T-cell (primary cell): ENCODE data around the gene FAM162A. TPM values are rescaled to one million over a fixed set of nuclear protein-coding genes. Genes with fewer than 3 reads are reported as not detected.

Experiments
- ATAC-seq, 4 experiments: fragments of 200-7000 bp in 3 of 4; fragments of 150-1000 bp in 1 of 4; cut with Tn5 transposase; replicated peaks in 1 of 4; 1 replicate in 3 of 4; 2 replicates in 1 of 4; pipeline ENCODE4 v1.10.0; 2021; ENCODE audit warnings: moderate library complexity in 3 of 4, mild to moderate bottlenecking in 2 of 4, moderate number of reproducible peaks in 1 of 4
- CTCF ChIA-PET, 2 donors: fragments of 300-600 bp; sonication (Branson Sonifier 250); formaldehyde crosslinking; loops; one replicate each; lab custom pipeline; 2022; ENCODE audit warnings: antibody characterized with exemption in 2 of 2; lab: Charles Lee
- POLR2A ChIA-PET, 2 donors: fragments of 300-600 bp; sonication (Branson Sonifier 250); formaldehyde crosslinking; loops; one replicate each; lab custom pipeline; 2022; ENCODE audit warnings: antibody characterized with exemption in 2 of 2; lab: Charles Lee
- DNase-seq, 35 experiments: peaks; one replicate each; pipeline versions ENCODE4 v3.0.0 to v3.0.0-alpha.2; 2013 to 2023
- H3K27ac ChIP-seq: one replicate; pipeline ENCODE4 v1.5.1; 2013; ENCODE audit warnings: low read length
- H3K27me3 ChIP-seq, 2 experiments: replicated peaks in 1 of 2; 1 replicate in 1 of 2; 2 replicates in 1 of 2; pipeline versions ENCODE4 v1.6.1 to v1.7.0; 2013; ENCODE audit warnings: low read length in 1 of 2, mixed read lengths in 1 of 2; ENCODE audit not compliant: control insufficient read depth in 2 of 2, insufficient read depth in 2 of 2; ENCODE audit errors: extremely low read depth in 1 of 2
- H3K36me3 ChIP-seq, 2 donors: 1 replicate in 1 of 2; 2 replicates in 1 of 2; pipeline versions ENCODE4 v1.6.1 to v1.7.0; 2013; ENCODE audit warnings: low read length in 1 of 2; ENCODE audit not compliant: control insufficient read depth in 2 of 2, insufficient read depth in 1 of 2; ENCODE audit errors: extremely low read depth in 1 of 2
- H3K4me1 ChIP-seq, 2 experiments: 1 replicate in 1 of 2; 2 replicates in 1 of 2; pipeline versions ENCODE4 v1.6.1 to v1.7.0; 2013; ENCODE audit warnings: low read length in 2 of 2, mixed read lengths in 1 of 2; ENCODE audit not compliant: insufficient read depth in 2 of 2, control insufficient read depth in 1 of 2; ENCODE audit errors: extremely low read depth in 1 of 2
- H3K4me3 ChIP-seq, 2 donors: 1 replicate in 1 of 2; 2 replicates in 1 of 2; pipeline versions ENCODE4 v1.5.1 to v1.7.0; 2013; ENCODE audit warnings: mild to moderate bottlenecking in 2 of 2, low read length in 1 of 2, moderate library complexity in 1 of 2; ENCODE audit not compliant: control insufficient read depth in 1 of 2; ENCODE audit errors: extremely low read depth in 1 of 2
- H3K9me3 ChIP-seq: 2 replicates; pipeline ENCODE4 v1.7.0; 2013
- H3K27ac Mint-ChIP-seq, 2 donors: one replicate each; pipeline ENCODE4 v1.8.0; 2020 to 2021; ENCODE audit warnings: mild to moderate bottlenecking in 2 of 2, mixed read lengths in 2 of 2
- H3K27me3 Mint-ChIP-seq, 2 donors: one replicate each; pipeline ENCODE4 v1.8.0; 2021 to 2022; ENCODE audit warnings: mixed read lengths in 2 of 2
- H3K36me3 Mint-ChIP-seq: one replicate; pipeline ENCODE4 v1.8.0; 2021; ENCODE audit warnings: mixed read lengths
- H3K4me1 Mint-ChIP-seq, 3 donors: one replicate each; pipeline ENCODE4 v1.8.0; 2020 to 2022; ENCODE audit warnings: mixed read lengths in 3 of 3, mild to moderate bottlenecking in 1 of 3
- H3K4me3 Mint-ChIP-seq, 3 donors: one replicate each; pipeline ENCODE4 v1.8.0; 2020 to 2022; ENCODE audit warnings: mild to moderate bottlenecking in 3 of 3, mixed read lengths in 3 of 3, moderate library complexity in 3 of 3
- H3K9me3 Mint-ChIP-seq, 3 donors: one replicate each; pipeline ENCODE4 v1.8.0; 2020 to 2022; ENCODE audit warnings: mixed read lengths in 3 of 3
- WGBS: methylation state at CpG from one replicate; pipeline ENCODE4 v1.1.5; 2013; ENCODE audit warnings: missing lambda C conversion rate; ENCODE audit not compliant: insufficient coverage; 5-methylcytosine and 5-hydroxymethylcytosine counted together
- total RNA-seq, 35 experiments: library from RNA in 6 of 35; stranded (reverse) in 6 of 35; fragments of 120-200 nt in 1 of 35; gene quantifications; one replicate each; pipeline versions ENCODE4 v1.2.1 to v1.2.4 and lab custom pipeline; 2013 to 2026

FAM162A gene
- total RNA-seq, 5 donors from 2014 or later (not counting 1 experiment from before 2014, with no cell fraction given): 26.6 to 29.6 (median 28.1) TPM

DNA sequence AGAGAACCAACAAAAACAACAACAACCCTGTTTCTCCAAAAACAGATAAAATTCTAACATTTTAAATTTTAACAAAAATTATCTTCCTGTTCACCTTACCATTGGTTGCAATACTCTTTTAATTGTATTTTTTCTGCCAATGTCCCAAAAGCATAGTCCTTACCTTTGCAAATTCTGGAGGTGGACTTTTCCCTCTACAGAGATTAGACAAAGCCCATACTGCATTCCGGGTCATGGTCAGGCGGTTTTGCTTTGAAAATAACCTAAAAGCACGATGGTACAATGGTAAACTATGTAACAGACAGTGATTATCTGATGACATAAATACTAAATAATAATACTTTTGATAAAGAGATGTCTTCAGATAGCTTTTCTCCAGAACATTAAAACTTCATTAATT, 67.4 kb downstream of the FAM162A start:
- peaks cover 0 to 52% of the 10 kb centered on the region in 2 donors for H3K36me3 ChIP-seq
- H3K27ac ChIP-seq: no peak overlapping the region
- H3K27me3 Mint-ChIP-seq: no peaks in the 10 kb centered on the region
- ATAC-seq: no peak
- DNase-seq: no peak
- H3K4me1 Mint-ChIP-seq: peaks cover 6 to 9% (median 6%) of the 10 kb centered on the region in 3 donors
- H3K4me1 ChIP-seq: no peaks in the 10 kb centered on the region
- H3K27ac Mint-ChIP-seq: peak overlapping the region in 1 of 2 donors; percentile 48
- peaks cover 71% of the 10 kb centered on the region for H3K36me3 Mint-ChIP-seq
- no peaks in the 10 kb centered on the region for H3K27me3 ChIP-seq
- POLR2A ChIA-PET: no interaction called here
- H3K9me3 ChIP-seq: no peaks in the 10 kb centered on the region
- no peak overlapping the region for H3K4me3 ChIP-seq
- peaks cover 0 to 4% (median 3%) of the 10 kb centered on the region in 3 donors for H3K9me3 Mint-ChIP-seq
- no peak overlapping the region for H3K4me3 Mint-ChIP-seq
- no CpG with 5 or more reads among the region's 3 CpGs for WGBS
- CTCF ChIA-PET: no interaction called here

DNA sequence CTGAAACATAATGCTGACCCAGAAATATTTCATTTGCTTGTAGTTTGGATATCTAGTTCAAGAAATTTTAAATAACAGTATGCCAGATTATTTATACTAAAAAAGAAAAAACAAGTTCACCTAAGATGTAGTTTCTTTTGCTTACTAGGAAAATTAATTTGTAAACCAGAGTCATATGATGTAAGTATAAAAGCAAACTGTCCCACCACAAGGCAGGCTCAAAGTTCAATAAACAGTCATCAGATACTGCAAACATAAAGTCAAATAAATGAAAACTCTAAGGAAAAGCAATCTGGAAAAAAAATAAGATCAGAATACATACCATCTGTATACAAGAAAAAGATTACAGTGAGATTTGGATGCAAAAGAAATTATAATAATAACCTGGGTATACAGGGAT, 72.1 kb downstream of the FAM162A start:
- no peak for DNase-seq
- Histone ChIP-seq H3K27me3 (no peaks in the 10 kb centered on the region), H3K4me1 (no peaks in the 10 kb centered on the region), H3K9me3 (no peaks in the 10 kb centered on the region), H3K4me3 (no peak overlapping the region), H3K27ac (no peak overlapping the region), H3K36me3 (peaks cover 0 to 67% of the 10 kb centered on the region in 2 donors)
- peaks cover 54% of the 10 kb centered on the region for H3K36me3 Mint-ChIP-seq
- H3K27me3 Mint-ChIP-seq: no peaks in the 10 kb centered on the region
- no peaks in the 10 kb centered on the region for H3K9me3 Mint-ChIP-seq
- no peak overlapping the region for H3K4me3 Mint-ChIP-seq
- H3K27ac Mint-ChIP-seq: peak overlapping the region in 1 of 2 donors; percentile 10
- CTCF ChIA-PET: no interaction called here
- no peak for ATAC-seq
- POLR2A ChIA-PET: no interaction called here
- H3K4me1 Mint-ChIP-seq: peaks cover 0 to 9% (median 0%) of the 10 kb centered on the region in 3 donors

DNA sequence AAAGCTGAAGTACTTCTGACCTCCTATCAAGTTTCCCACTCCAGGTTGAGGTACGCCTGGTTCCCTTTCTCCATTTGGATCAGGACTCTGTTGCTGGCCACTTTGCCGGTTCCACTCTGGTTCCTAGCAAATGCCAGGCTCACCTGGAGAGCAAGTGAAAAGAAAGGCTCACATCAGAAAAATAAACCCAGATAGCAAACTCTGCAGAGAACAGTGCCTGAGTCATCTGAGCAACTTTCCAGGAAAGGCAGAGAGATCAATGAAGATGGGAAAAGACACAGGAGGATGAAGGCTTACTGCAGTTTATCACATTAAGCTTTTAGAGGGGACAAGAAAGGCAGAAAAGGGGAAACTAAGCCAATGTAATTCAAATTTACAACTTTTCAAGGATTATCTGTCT, 73.7 kb downstream of the FAM162A start:
- ATAC-seq: no peak
- Histone ChIP-seq H3K4me3 (no peak overlapping the region), H3K27me3 (no peaks in the 10 kb centered on the region), H3K27ac (no peak overlapping the region), H3K4me1 (no peaks in the 10 kb centered on the region), H3K36me3 (peaks cover 0 to 61% of the 10 kb centered on the region in 2 donors), H3K9me3 (no peaks in the 10 kb centered on the region)
- CTCF ChIA-PET: interaction anchor here (0.6 to 0.7 kb wide), 2 partner anchors 51 to 1127 kb away, joined by 3 read pairs; partner anchors contain the start of gene HACD2 (in 1 of the 2)
- no peaks in the 10 kb centered on the region for H3K9me3 Mint-ChIP-seq
- no peak overlapping the region for H3K4me3 Mint-ChIP-seq
- peak overlapping the region in 1 of 2 donors; percentile 64 for H3K27ac Mint-ChIP-seq
- H3K27me3 Mint-ChIP-seq: no peaks in the 10 kb centered on the region
- peaks cover 0 to 9% (median 0%) of the 10 kb centered on the region in 3 donors for H3K4me1 Mint-ChIP-seq
- no peak for DNase-seq
- peaks cover 49% of the 10 kb centered on the region for H3K36me3 Mint-ChIP-seq
- POLR2A ChIA-PET: interaction anchor here in 1 of 2 donors (0.6 kb wide), 1 partner anchor 35 kb away, joined by 4 read pairs; no protein-coding TSS in a partner anchor
- WGBS: 93% methylated on average over 2 of the region's 2 CpGs

DNA sequence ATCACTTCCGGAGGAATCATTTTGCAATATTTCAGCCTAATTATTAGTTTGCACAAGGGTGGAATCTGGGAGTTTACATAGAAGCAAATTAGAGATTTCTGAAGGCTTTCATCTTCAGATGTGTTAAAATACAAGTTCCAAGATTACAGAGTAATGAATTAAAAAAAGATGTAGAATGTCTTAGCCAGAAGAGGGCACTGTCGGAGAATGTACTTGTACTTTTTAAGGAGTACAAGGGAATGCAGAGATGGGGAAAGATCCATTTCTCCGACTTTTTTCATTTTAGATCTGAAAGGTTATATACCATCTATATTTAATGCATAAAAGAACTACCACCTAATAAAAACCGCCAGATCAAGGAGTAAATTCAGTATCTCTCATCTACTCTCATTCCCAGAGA, 75.0 kb downstream of the FAM162A start:
- no peak overlapping the region for H3K4me3 ChIP-seq
- ATAC-seq: no peak
- no peaks in the 10 kb centered on the region for H3K4me1 ChIP-seq
- POLR2A ChIA-PET: interaction anchor here in 1 of 2 donors (0.6 kb wide), 1 partner anchor 54 kb away, joined by 5 read pairs; no protein-coding TSS in a partner anchor
- no peaks in the 10 kb centered on the region for H3K9me3 ChIP-seq
- no peak overlapping the region for H3K27ac ChIP-seq
- peak in 1 of 35 experiments; percentile 15 for DNase-seq
- H3K27me3 Mint-ChIP-seq: no peaks in the 10 kb centered on the region
- peaks cover 53% of the 10 kb centered on the region for H3K36me3 Mint-ChIP-seq
- peaks cover 0 to 50% of the 10 kb centered on the region in 2 donors for H3K36me3 ChIP-seq
- CTCF ChIA-PET: no interaction called here
- no CpG with 5 or more reads among the region's 4 CpGs for WGBS
- H3K27ac Mint-ChIP-seq: peak overlapping the region in 1 of 2 donors; percentile 44
- H3K27me3 ChIP-seq: no peaks in the 10 kb centered on the region
- no peak overlapping the region for H3K4me3 Mint-ChIP-seq
- H3K9me3 Mint-ChIP-seq: no peaks in the 10 kb centered on the region
- peaks cover 0 to 9% (median 0%) of the 10 kb centered on the region in 3 donors for H3K4me1 Mint-ChIP-seq

DNA sequence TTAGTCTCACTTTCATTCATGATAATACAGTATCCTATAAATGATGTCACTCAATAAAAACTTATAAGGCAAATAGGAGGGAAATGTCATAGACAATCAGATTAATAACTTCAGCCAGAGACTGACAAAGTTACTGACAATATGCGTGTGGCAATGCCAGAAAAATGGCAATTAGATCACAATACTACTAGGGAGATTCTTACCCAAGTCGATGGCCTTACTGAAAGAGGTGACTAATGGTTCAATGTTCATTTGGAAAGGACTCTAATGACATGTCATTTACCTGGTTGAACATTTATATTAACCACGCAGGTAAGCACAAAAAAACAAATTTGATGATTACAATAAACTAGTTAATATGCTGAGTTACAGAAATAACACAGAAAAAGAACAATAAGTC, 77.8 kb downstream of the FAM162A start:
- Mint-ChIP-seq H3K36me3 (peaks cover 47% of the 10 kb centered on the region), H3K4me1 (peaks cover 0 to 9% (median 2%) of the 10 kb centered on the region in 3 donors), H3K27ac (no peak overlapping the region), H3K27me3 (no peaks in the 10 kb centered on the region), H3K4me3 (no peak overlapping the region), H3K9me3 (no peaks in the 10 kb centered on the region)
- ChIA-PET POLR2A (no interaction called here), CTCF (no interaction called here)
- H3K27ac ChIP-seq: no peak overlapping the region
- no CpG with 5 or more reads among the region's 3 CpGs for WGBS
- DNase-seq: no peak
- ATAC-seq: no peak
- no peaks in the 10 kb centered on the region for H3K4me1 ChIP-seq
- H3K36me3 ChIP-seq: peaks cover 0 to 48% of the 10 kb centered on the region in 2 donors
- H3K4me3 ChIP-seq: no peak overlapping the region
- no peaks in the 10 kb centered on the region for H3K9me3 ChIP-seq
- no peaks in the 10 kb centered on the region for H3K27me3 ChIP-seq

Other genes with a start within 250 kb of the FAM162A start
- under 1 TPM in 2 of 5 donors, not detected in 3; 0.03 to 0.21 TPM for gene CASR, start 200.5 kb upstream of the FAM162A start, total RNA-seq
- not detected for gene CSTA, start 58.9 kb upstream of the FAM162A start, total RNA-seq
- 10 to 100 TPM; 15.7 to 27.3 (median 23.5) TPM for gene MIX23, start 951 bp upstream of the FAM162A start, total RNA-seq
- gene WDR5B, start 31.9 kb downstream of the FAM162A start, total RNA-seq: 10 to 100 TPM in 3 of 5 donors, 1 to 10 TPM in 2; 5.8 to 11.6 (median 10.0) TPM
- 10 to 100 TPM; 55.2 to 65.0 (median 57.5) TPM for gene KPNA1, start 130.8 kb downstream of the FAM162A start, total RNA-seq
- gene PARP9, start 180.1 kb downstream of the FAM162A start, total RNA-seq: 10 to 100 TPM; 20.2 to 43.0 (median 24.3) TPM
- gene DTX3L, start 180.2 kb downstream of the FAM162A start, total RNA-seq: 10 to 100 TPM; 35.1 to 56.2 (median 49.8) TPM
- gene PARP15, start 193.5 kb downstream of the FAM162A start, total RNA-seq: 10 to 100 TPM; 37.3 to 74.9 (median 72.5) TPM